GM12865 (cell line): Measurements from ENCODE around the gene STOML3.

Experiments
- DNase-seq: peaks from one replicate; pipeline ENCODE4 v3.0.0; 2010; ENCODE audit warnings: low read depth
- H3K4me3 ChIP-seq: 2 replicates; pipeline ENCODE4 v1.5.1; 2011; ENCODE audit warnings: mild to moderate bottlenecking, low read depth, low read length, control low read depth
- CTCF ChIP-seq: IDR thresholded peaks from 2 replicates; pipeline ENCODE4 v1.5.1; 2011; ENCODE audit warnings: low read length, control low read depth, low read depth, inconsistent platforms; ENCODE audit not compliant: insufficient read depth; ENCODE audit errors: missing control alignments

STOML3 gene

GRCh38 chr13:38998739-38999138, 8.1 kb upstream of the STOML3 start:
- no peak overlapping the region for H3K4me3 ChIP-seq
- no peak for DNase-seq
- no peak for TF ChIP-seq CTCF

GRCh38 chr13:38993381-38993780, 2.8 kb upstream of the STOML3 start:
- TF ChIP-seq CTCF: no peak
- DNase-seq: no peak
- no peak overlapping the region for H3K4me3 ChIP-seq

- no peak for TF ChIP-seq CTCF
- no peak for DNase-seq
- H3K4me3 ChIP-seq: no peak overlapping the region
Observed at GRCh38 chr13:38981096-38981495, 9.5 kb downstream of the STOML3 start.

GRCh38 chr13:38980750-38981078, 9.9 kb downstream of the STOML3 start:
- DNase-seq: no peak
- no peak overlapping the region for H3K4me3 ChIP-seq
- TF ChIP-seq CTCF: no peak

- no peak for TF ChIP-seq CTCF
- no peak for DNase-seq
- no peak overlapping the region for H3K4me3 ChIP-seq
Observed at GRCh38 chr13:38979891-38980749, 10.5 kb downstream of the STOML3 start.

- H3K4me3 ChIP-seq: no peak overlapping the region
- no peak for TF ChIP-seq CTCF
- no peak for DNase-seq
Observed at GRCh38 chr13:38970380-38971051, 20.1 kb downstream of the STOML3 start.
